ENCODE results near the gene INSL3. TPM values are rescaled to one million over a fixed set of nuclear protein-coding genes. Genes with fewer than 3 reads are reported as not detected.

INSL3 gene
- total and polyA plus RNA-seq, 2 of the 13 experiments (the other 11 are each of a cell fraction or from before 2014, with no cell fraction given), result 0.30 TPM; not detected in 1

- TF ChIP-seq AFF4 (CRISPR knock-in tag; IDR thresholded peaks at IDR 0.05), result no peak
- TF ChIP-seq REXO4 (CRISPR knock-in tag; IDR thresholded peaks at IDR 0.05; ENCODE audit: borderline replicate concordance), result no peak
- no peak for TF ChIP-seq ZNF678 (CRISPR knock-in tag; IDR thresholded peaks at IDR 0.05)
- peak; percentile 27; the same call in 1 of the 2 replicates for TF ChIP-seq ERF (CRISPR knock-in tag; IDR thresholded peaks at IDR 0.05)
- TF ChIP-seq RFXAP (CRISPR knock-in tag; IDR thresholded peaks at IDR 0.05; ENCODE audit: borderline replicate concordance), result no peak
- TF ChIP-seq GFI1 (CRISPR knock-in tag; IDR thresholded peaks at IDR 0.05; ENCODE audit: borderline replicate concordance), result no peak
- no peak for TF ChIP-seq CBFB (CRISPR knock-in tag; IDR thresholded peaks at IDR 0.05)
- peak; percentile 35; the same call in 1 of the 2 replicates for TF ChIP-seq ZNF768 (CRISPR knock-in tag; IDR thresholded peaks at IDR 0.05)
- no peak for TF ChIP-seq ZNF782 (CRISPR knock-in tag; IDR thresholded peaks at IDR 0.05; ENCODE audit: borderline replicate concordance)
- TF ChIP-seq BCL3 (CRISPR knock-in tag; IDR thresholded peaks at IDR 0.05), result no peak
- TF ChIP-seq, protein P1, sequence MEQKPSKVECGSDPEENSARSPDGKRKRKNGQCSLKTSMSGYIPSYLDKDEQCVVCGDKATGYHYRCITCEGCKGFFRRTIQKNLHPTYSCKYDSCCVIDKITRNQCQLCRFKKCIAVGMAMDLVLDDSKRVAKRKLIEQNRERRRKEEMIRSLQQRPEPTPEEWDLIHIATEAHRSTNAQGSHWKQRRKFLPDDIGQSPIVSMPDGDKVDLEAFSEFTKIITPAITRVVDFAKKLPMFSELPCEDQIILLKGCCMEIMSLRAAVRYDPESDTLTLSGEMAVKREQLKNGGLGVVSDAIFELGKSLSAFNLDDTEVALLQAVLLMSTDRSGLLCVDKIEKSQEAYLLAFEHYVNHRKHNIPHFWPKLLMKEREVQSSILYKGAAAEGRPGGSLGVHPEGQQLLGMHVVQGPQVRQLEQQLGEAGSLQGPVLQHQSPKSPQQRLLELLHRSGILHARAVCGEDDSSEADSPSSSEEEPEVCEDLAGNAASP (CRISPR knock-in tag; IDR thresholded peaks at IDR 0.05; ENCODE audit: borderline replicate concordance), result 0 out of 2 replicates have a peak, but pooled peaks have one; percentile 16
- no peak for TF ChIP-seq ZNF230 (CRISPR knock-in tag; IDR thresholded peaks at IDR 0.05)
- peak; percentile 55; the same call in 1 of the 2 replicates for TF ChIP-seq NRL (CRISPR knock-in tag; IDR thresholded peaks at IDR 0.05; ENCODE audit: borderline replicate concordance)
- no peak for TF ChIP-seq AGO2 (optimal IDR thresholded peaks at IDR 0.05; ENCODE audit: low read depth, low read length)
- no peak for TF ChIP-seq ZNF761 (CRISPR knock-in tag; conservative IDR thresholded peaks at IDR 0.05)
- no peak for TF ChIP-seq HOXA5 (CRISPR knock-in tag; IDR thresholded peaks at IDR 0.05)
- no peak for TF ChIP-seq ZBTB25 (CRISPR knock-in tag; IDR thresholded peaks at IDR 0.05)
Measured at GRCh38 chr19:17794731-17795494, 26.4 kb downstream of the INSL3 start, which contains the start of gene B3GNT3 (continued).
